Measurements from ENCODE around the gene SORCS2. TPM values are rescaled to one million over a fixed set of nuclear protein-coding genes. Genes with fewer than 3 reads are reported as not detected.
A peak's percentile ranks its signal among the peaks of the same experiment; 100 is the strongest.

Gene SORCS2
- total RNA-seq, 1 donor from 2014 or later, result 5.2 TPM

GRCh38 chr4:7663075-7663541 is 470.8 kb downstream of the SORCS2 start:
- Histone ChIP-seq H3K36me3 (no peaks in the 10 kb centered on the region), H3K9me3 (ENCODE audit: low read depth) (no peaks in the 10 kb centered on the region), H3K9ac (no peak overlapping the region), H3K27ac (no peak overlapping the region), H3K27me3 (no peaks in the 10 kb centered on the region), H3K4me2 (no peak overlapping the region), H3K4me1 (no peaks in the 10 kb centered on the region), H2AFZ (replicated peaks) (no peak overlapping the region), H4K20me1 (ENCODE audit: low read depth) (no peaks in the 10 kb centered on the region), H3F3A (ENCODE audit: low read depth) (no peaks in the 10 kb centered on the region), H3K79me2 (ENCODE audit: low read depth) (no peaks in the 10 kb centered on the region), H3K4me3 (no peak overlapping the region)
- Mint-ChIP-seq H3K27ac (no peak overlapping the region), H3K27me3 (ENCODE audit: insufficient read depth, low read depth) (peaks cover 6% of the 10 kb centered on the region), H3K4me3 (no peak overlapping the region), H3K36me3 (no peaks in the 10 kb centered on the region), H3K9me3 (no peaks in the 10 kb centered on the region), H3K4me1 (peaks cover 7% of the 10 kb centered on the region)
- DNase-seq (ENCODE audit: low spot score), result no peak
- no peak for TF ChIP-seq EZH2phosphoT487 (IDR thresholded peaks at IDR 0.05)
- TF ChIP-seq CTCF (IDR thresholded peaks at IDR 0.05), result no peak
- no peak for TF ChIP-seq EZH2 (IDR thresholded peaks at IDR 0.05)

DNA sequence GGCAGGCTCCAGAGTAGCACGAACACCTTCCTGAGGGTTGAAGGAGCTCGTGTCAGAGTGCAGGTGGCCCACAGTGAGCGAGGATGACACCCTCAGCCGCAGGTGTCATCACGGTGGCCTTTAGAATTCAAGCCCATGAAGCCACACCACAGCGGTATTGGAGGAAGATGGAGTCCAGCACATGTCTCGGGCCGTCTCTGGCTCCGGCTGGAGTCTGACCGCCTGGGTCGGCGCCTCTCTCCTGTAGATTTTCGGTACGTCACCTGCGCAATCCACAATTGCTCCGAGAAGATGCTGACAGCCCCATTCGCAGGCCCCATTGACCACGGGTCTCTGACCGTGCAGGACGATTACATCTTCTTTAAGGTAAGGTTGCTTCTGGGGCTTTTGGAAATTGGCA is 471.8 kb downstream of the SORCS2 start:
- no peak for DNase-seq (ENCODE audit: low spot score)
- no peak for TF ChIP-seq EZH2 (IDR thresholded peaks at IDR 0.05)
- TF ChIP-seq CTCF (IDR thresholded peaks at IDR 0.05), result no peak
- no peak for TF ChIP-seq EZH2phosphoT487 (IDR thresholded peaks at IDR 0.05)

GRCh38 chr4:7665321-7665720 is 473.0 kb downstream of the SORCS2 start:
- Histone ChIP-seq H3K79me2 (ENCODE audit: low read depth) (no peaks in the 10 kb centered on the region), H2AFZ (replicated peaks) (no peak overlapping the region), H3K9ac (no peak overlapping the region), H3K27me3 (no peaks in the 10 kb centered on the region), H3K4me2 (no peak overlapping the region), H3K27ac (no peak overlapping the region), H4K20me1 (ENCODE audit: low read depth) (no peaks in the 10 kb centered on the region), H3F3A (ENCODE audit: low read depth) (no peaks in the 10 kb centered on the region), H3K4me1 (no peaks in the 10 kb centered on the region), H3K36me3 (no peaks in the 10 kb centered on the region), H3K9me3 (ENCODE audit: low read depth) (no peaks in the 10 kb centered on the region), H3K4me3 (no peak overlapping the region)
- DNase-seq (ENCODE audit: low spot score), result no peak
- no peak for TF ChIP-seq EZH2 (IDR thresholded peaks at IDR 0.05)
- no peak for TF ChIP-seq EZH2phosphoT487 (IDR thresholded peaks at IDR 0.05)
- no peak for TF ChIP-seq CTCF (IDR thresholded peaks at IDR 0.05)
- peaks cover 10% of the 10 kb centered on the region for H3K4me1 Mint-ChIP-seq
- no peaks in the 10 kb centered on the region for H3K9me3 Mint-ChIP-seq
- peaks cover 5% of the 10 kb centered on the region for H3K27me3 Mint-ChIP-seq (ENCODE audit: insufficient read depth, low read depth)
- peak overlapping the region; percentile 61 for H3K27ac Mint-ChIP-seq
- H3K36me3 Mint-ChIP-seq, result no peaks in the 10 kb centered on the region
- H3K4me3 Mint-ChIP-seq, result no peak overlapping the region

More for the DNA sequence above, 471.8 kb downstream of the SORCS2 start:
- Mint-ChIP-seq H3K27ac (no peak overlapping the region), H3K4me1 (peaks cover 10% of the 10 kb centered on the region), H3K9me3 (no peaks in the 10 kb centered on the region), H3K4me3 (no peak overlapping the region), H3K27me3 (ENCODE audit: insufficient read depth, low read depth) (peaks cover 6% of the 10 kb centered on the region), H3K36me3 (no peaks in the 10 kb centered on the region)
- H3K4me3 ChIP-seq, result no peak overlapping the region
- no peak overlapping the region for H3K9ac ChIP-seq
- H2AFZ ChIP-seq (replicated peaks), result no peak overlapping the region
- no peak overlapping the region for H3K4me2 ChIP-seq
- no peaks in the 10 kb centered on the region for H3K9me3 ChIP-seq (ENCODE audit: low read depth)
- no peaks in the 10 kb centered on the region for H3F3A ChIP-seq (ENCODE audit: low read depth)
- H3K27ac ChIP-seq, result no peak overlapping the region
- H4K20me1 ChIP-seq (ENCODE audit: low read depth), result no peaks in the 10 kb centered on the region
- no peaks in the 10 kb centered on the region for H3K4me1 ChIP-seq
- H3K79me2 ChIP-seq (ENCODE audit: low read depth), result no peaks in the 10 kb centered on the region
- no peaks in the 10 kb centered on the region for H3K36me3 ChIP-seq
- H3K27me3 ChIP-seq, result no peaks in the 10 kb centered on the region

Data from neural progenitor cell (in vitro differentiated cells).